PC-3 (cell line): ENCODE results near the gene C1orf210. TPM values are rescaled to one million over a fixed set of nuclear protein-coding genes. Genes with fewer than 3 reads are reported as not detected.

Experiments
- ATAC-seq: fragments of 200-7000 bp; cut with Tn5 transposase; 2 replicates; pipeline ENCODE4 v1.9.1; 2020; ENCODE audit warnings: mild to moderate bottlenecking, moderate library complexity
- BruUV-seq: library from RNA; stranded (reverse); fragments of 400-500 nt; replicated peaks from 2 replicates; lab custom pipeline; 2021; lab: Mats Ljungman, UMichigan
- CTCF ChIA-PET: fragments of 300-600 bp; sonication (Branson Sonifier 250); formaldehyde crosslinking; loops from one replicate; lab custom pipeline; 2022; ENCODE audit warnings: antibody characterized with exemption; lab: Charles Lee
- POLR2A ChIA-PET: fragments of 300-600 bp; sonication (Branson Sonifier 250); formaldehyde crosslinking; loops from one replicate; lab custom pipeline; 2022; ENCODE audit warnings: antibody characterized with exemption; ENCODE audit not compliant: unreplicated experiment; lab: Charles Lee
- DNase-seq: peaks from one replicate; pipeline ENCODE4 v3.0.0-alpha.2; 2015
- H2AFZ ChIP-seq: fragments of 300-600 bp; sonication (generic); 2 replicates; pipeline ENCODE4 v1.6.0; 2016; ENCODE audit warnings: antibody characterized with exemption, low read length
- H3F3A ChIP-seq: fragments of 300-600 bp; sonication (generic); one replicate; pipeline ENCODE4 v1.6.0; 2017; ENCODE audit warnings: antibody characterized with exemption, low read length, control low read depth, mild to moderate bottlenecking; ENCODE audit not compliant: unreplicated experiment
- H3K27ac ChIP-seq: fragments of 300-600 bp; sonication (generic); 2 replicates; pipeline ENCODE4 v1.5.1; 2016; ENCODE audit warnings: mild to moderate bottlenecking, low read length
- H3K27me3 ChIP-seq: fragments of 300-600 bp; sonication (generic); 2 replicates; pipeline ENCODE4 v1.6.1; 2016; ENCODE audit warnings: low read length, mixed read lengths
- H3K36me3 ChIP-seq: fragments of 300-600 bp; sonication (generic); 2 replicates; pipeline ENCODE4 v1.6.1; 2016; ENCODE audit warnings: low read depth, mixed run types, low read length, mixed read lengths
- H3K4me1 ChIP-seq: fragments of 300-600 bp; sonication (generic); 2 replicates; pipeline ENCODE4 v1.5.1; 2016; ENCODE audit warnings: low read length; ENCODE audit not compliant: insufficient read depth
- H3K4me2 ChIP-seq: fragments of 300-600 bp; sonication (generic); 2 replicates; pipeline ENCODE4 v1.6.0; 2016; ENCODE audit warnings: low read length
- H3K4me3 ChIP-seq: fragments of 300-600 bp; sonication (generic); 2 replicates; pipeline ENCODE4 v1.5.1; 2016; ENCODE audit warnings: mild to moderate bottlenecking, low read length, mixed read lengths
- H3K79me2 ChIP-seq: fragments of 300-600 bp; sonication (generic); 2 replicates; pipeline ENCODE4 v1.6.1; 2017; ENCODE audit warnings: low read length, mixed read lengths
- H3K9ac ChIP-seq: fragments of 300-600 bp; sonication (generic); 2 replicates; pipeline ENCODE4 v1.6.0; 2016; ENCODE audit warnings: mild to moderate bottlenecking, low read length
- H3K9me2 ChIP-seq: fragments of 300-600 bp; sonication (generic); replicated peaks from 2 replicates; pipeline ENCODE4 v1.6.1; 2016; ENCODE audit warnings: mixed run types, low read length, mixed read lengths
- H3K9me3 ChIP-seq: fragments of 300-600 bp; sonication (generic); 2 replicates; pipeline ENCODE4 v1.6.1; 2016; ENCODE audit warnings: low read length, mixed read lengths
- H4K20me1 ChIP-seq: fragments of 300-600 bp; sonication (generic); 2 replicates; pipeline ENCODE4 v1.6.1; 2016; ENCODE audit warnings: low read length, mixed read lengths
- EZH2 ChIP-seq: fragments of 300-600 bp; sonication (generic); IDR thresholded peaks from one replicate; pipeline ENCODE4 v1.6.1; 2017; ENCODE audit warnings: antibody characterized with exemption, mild to moderate bottlenecking, low read length; ENCODE audit not compliant: unreplicated experiment
- EZH2phosphoT487 ChIP-seq: fragments of 300-600 bp; sonication (generic); IDR thresholded peaks from 2 replicates; pipeline ENCODE4 v1.6.1; 2018; ENCODE audit warnings: mild to moderate bottlenecking, antibody characterized with exemption, low read length, borderline replicate concordance
- intact Hi-C: fragments of 100-400 bp; cut with micrococcal nuclease; formaldehyde crosslinking; loops from 2 replicates; pipeline ENCODE4 v1.9.0; 2023
- total RNA-seq: library from RNA; depleted of rRNA; stranded (reverse); fragments of >200 nt; gene quantifications from 2 replicates; pipeline ENCODE4 v1.2.3, GENCODE V29; 2014
- TF ChIP-seq, protein P1 (sequence below): fragments of 300-600 bp; sonication (generic); conservative IDR thresholded peaks from 2 replicates; pipeline ENCODE4 v1.5.1; 2017; ENCODE audit warnings: antibody characterized with exemption, low read depth, mild to moderate bottlenecking, low read length

C1orf210 gene
- total RNA-seq, 1 experiment from 2014 or later = 17.8 TPM

DNA sequence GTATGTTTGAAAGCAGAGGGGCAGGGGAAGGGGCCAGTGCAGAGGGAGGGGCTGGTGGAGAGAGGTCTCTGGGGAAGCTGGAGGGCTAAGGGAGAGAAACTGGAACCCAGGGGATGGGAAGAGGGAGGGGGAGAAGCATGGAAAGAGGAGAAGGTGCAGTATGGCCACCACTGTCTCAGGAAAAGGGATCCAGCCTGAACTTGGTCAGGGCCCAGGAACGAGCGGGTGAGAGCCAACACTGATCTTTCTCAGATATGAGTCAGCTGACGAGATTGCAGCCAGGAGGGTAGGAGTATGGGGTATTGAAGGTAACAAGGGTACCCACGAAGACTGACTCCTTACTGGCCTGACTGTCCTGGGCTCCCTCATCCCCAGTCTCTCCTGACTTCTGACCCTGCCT lies 33.5 kb upstream of the C1orf210 start:
- ATAC-seq (no peak; the same call in 1 of the 2 replicates), DNase-seq (no peak)
- ChIA-PET POLR2A (no interaction called here), CTCF (no interaction called here)
- intact Hi-C loops = no loop called here
- Histone ChIP-seq H3K36me3 (no peaks in the 10 kb centered on the region), H3K27ac (no peak overlapping the region), H3K4me1 (no peaks in the 10 kb centered on the region), H3K9me2 (no peaks in the 10 kb centered on the region), H3K9me3 (no peaks in the 10 kb centered on the region), H3K79me2 (no peaks in the 10 kb centered on the region), H3K27me3 (no peaks in the 10 kb centered on the region), H3F3A (no peaks in the 10 kb centered on the region), H3K4me3 (no peak overlapping the region), H3K4me2 (no peak overlapping the region), H2AFZ (no peak overlapping the region), H4K20me1 (no peaks in the 10 kb centered on the region), H3K9ac (no peak overlapping the region)
- no peak for TF ChIP-seq EZH2
- TF ChIP-seq, protein P1, sequence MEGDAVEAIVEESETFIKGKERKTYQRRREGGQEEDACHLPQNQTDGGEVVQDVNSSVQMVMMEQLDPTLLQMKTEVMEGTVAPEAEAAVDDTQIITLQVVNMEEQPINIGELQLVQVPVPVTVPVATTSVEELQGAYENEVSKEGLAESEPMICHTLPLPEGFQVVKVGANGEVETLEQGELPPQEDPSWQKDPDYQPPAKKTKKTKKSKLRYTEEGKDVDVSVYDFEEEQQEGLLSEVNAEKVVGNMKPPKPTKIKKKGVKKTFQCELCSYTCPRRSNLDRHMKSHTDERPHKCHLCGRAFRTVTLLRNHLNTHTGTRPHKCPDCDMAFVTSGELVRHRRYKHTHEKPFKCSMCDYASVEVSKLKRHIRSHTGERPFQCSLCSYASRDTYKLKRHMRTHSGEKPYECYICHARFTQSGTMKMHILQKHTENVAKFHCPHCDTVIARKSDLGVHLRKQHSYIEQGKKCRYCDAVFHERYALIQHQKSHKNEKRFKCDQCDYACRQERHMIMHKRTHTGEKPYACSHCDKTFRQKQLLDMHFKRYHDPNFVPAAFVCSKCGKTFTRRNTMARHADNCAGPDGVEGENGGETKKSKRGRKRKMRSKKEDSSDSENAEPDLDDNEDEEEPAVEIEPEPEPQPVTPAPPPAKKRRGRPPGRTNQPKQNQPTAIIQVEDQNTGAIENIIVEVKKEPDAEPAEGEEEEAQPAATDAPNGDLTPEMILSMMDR = no peak
- TF ChIP-seq EZH2phosphoT487 = no peak
- BruUV-seq = no TSS peak

DNA sequence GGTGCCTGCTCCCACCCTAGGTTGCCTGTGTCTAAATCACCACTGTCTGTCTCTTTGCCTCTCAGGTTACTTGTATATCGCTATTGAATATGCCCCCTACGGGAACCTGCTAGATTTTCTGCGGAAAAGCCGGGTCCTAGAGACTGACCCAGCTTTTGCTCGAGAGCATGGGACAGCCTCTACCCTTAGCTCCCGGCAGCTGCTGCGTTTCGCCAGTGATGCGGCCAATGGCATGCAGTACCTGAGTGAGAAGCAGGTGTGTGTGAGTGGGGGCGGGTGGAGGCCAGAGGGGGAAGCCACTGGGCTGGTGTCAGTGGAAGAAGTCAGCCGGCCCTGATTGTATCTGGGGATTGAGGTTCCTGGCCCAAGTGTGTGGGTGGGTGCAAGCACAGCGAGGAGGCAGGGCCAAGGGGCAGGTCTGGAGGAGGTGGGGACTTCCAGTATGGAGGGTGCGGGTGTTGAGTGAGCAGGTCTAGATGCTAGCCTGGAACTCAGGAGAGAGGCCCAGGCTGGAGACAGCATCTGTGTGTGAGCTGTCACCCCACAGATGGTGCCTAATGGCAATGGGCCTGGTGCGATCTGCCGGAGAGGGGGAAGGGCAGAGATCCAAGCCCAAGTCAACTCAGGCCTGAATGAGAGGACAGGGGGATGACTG lies 32.6 kb upstream of the C1orf210 start:
- Histone ChIP-seq H3K4me3 (no peak overlapping the region), H3F3A (no peaks in the 10 kb centered on the region), H3K9me3 (no peaks in the 10 kb centered on the region), H3K4me1 (no peaks in the 10 kb centered on the region), H3K36me3 (no peaks in the 10 kb centered on the region), H3K79me2 (no peaks in the 10 kb centered on the region), H2AFZ (no peak overlapping the region), H3K27ac (no peak overlapping the region), H3K4me2 (no peak overlapping the region), H3K27me3 (no peaks in the 10 kb centered on the region), H3K9me2 (no peaks in the 10 kb centered on the region), H3K9ac (no peak overlapping the region), H4K20me1 (no peaks in the 10 kb centered on the region)
- ATAC-seq = no peak
- BruUV-seq = no TSS peak
- intact Hi-C loops = no loop called here
- TF ChIP-seq, protein P1 = no peak
- TF ChIP-seq EZH2 (no peak), EZH2phosphoT487 (no peak)
- ChIA-PET CTCF (no interaction called here), POLR2A (interaction anchor here (0.7 kb wide), 1 partner anchor 47 kb away, joined by 4 read pairs; no protein-coding TSS in a partner anchor)
- DNase-seq = no peak
